H1 (cell line): ENCODE measurements around the gene RETREG1. TPM values are rescaled to one million over a fixed set of nuclear protein-coding genes. Genes with fewer than 3 reads are reported as not detected.

Experiments used
- CTCF ChIA-PET: fragments of 300-600 bp; sonication (Branson Sonifier 250); formaldehyde crosslinking; loops from one replicate; lab custom pipeline; 2021; ENCODE audit not compliant: partially characterized antibody; lab: Charles Lee
- POLR2A ChIA-PET: fragments of 300-600 bp; sonication (Branson Sonifier 250); formaldehyde crosslinking; loops from one replicate; lab custom pipeline; 2021; ENCODE audit warnings: inconsistent platforms; ENCODE audit not compliant: partially characterized antibody; lab: Charles Lee
- DNase-seq, 2 experiments: peaks; one replicate each; pipeline versions ENCODE4 v3.0.0 to v3.0.0-alpha.2; 2010 to 2022; ENCODE audit warnings: low spot score in 2 of 2, low read depth in 1 of 2, mixed read lengths in 1 of 2
- FAIRE-seq: peaks from 2 replicates; lab custom pipeline; 2011; peaks lifted over from hg19 to GRCh38; lab: Jason Lieb, UNC
- H2AFZ ChIP-seq: 2 replicates; pipeline ENCODE4 v1.8.1; 2012; ENCODE audit warnings: low read length, inconsistent platforms
- H2AK5ac ChIP-seq: 2 replicates; pipeline ENCODE4 v1.6.1; 2013; ENCODE audit warnings: low read depth, low read length
- H2BK120ac ChIP-seq: replicated peaks from 2 replicates; pipeline ENCODE3; 2013; ENCODE audit warnings: low read depth, low read length, inconsistent platforms
- H2BK12ac ChIP-seq: 2 replicates; pipeline ENCODE4 v1.6.1; 2013; ENCODE audit warnings: low read depth, low read length
- H2BK15ac ChIP-seq: 2 replicates; pipeline ENCODE4 v1.6.1; 2013; ENCODE audit warnings: low read length
- H2BK20ac ChIP-seq: 2 replicates; pipeline ENCODE4 v1.6.1; 2013; ENCODE audit warnings: low read length
- H2BK5ac ChIP-seq: 2 replicates; pipeline ENCODE4 v1.6.1; 2013; ENCODE audit warnings: low read depth, low read length
- H3K14ac ChIP-seq: 2 replicates; pipeline ENCODE4 v1.6.1; 2013; ENCODE audit warnings: inconsistent platforms; ENCODE audit not compliant: insufficient read length
- H3K18ac ChIP-seq: 2 replicates; pipeline ENCODE4 v1.6.1; 2013; ENCODE audit warnings: low read length; ENCODE audit errors: extremely low read depth
- H3K23ac ChIP-seq: 2 replicates; pipeline ENCODE4 v1.6.1; 2013; ENCODE audit warnings: inconsistent platforms; ENCODE audit not compliant: insufficient read length
- H3K23me2 ChIP-seq: 2 replicates; pipeline ENCODE4 v1.6.1; 2013; ENCODE audit warnings: low read depth, low read length
- H3K27ac ChIP-seq: 2 replicates; pipeline ENCODE4 v1.6.1; 2011; ENCODE audit warnings: low read depth, low read length, inconsistent platforms
- H3K27me3 ChIP-seq, 4 experiments: replicated peaks in 1 of 4; 1 replicate in 1 of 4; 2 replicates in 3 of 4; pipeline versions ENCODE4 v1.6.1 to v1.8.1; 2011 to 2013; ENCODE audit warnings: low read length in 3 of 4, mild to moderate bottlenecking in 3 of 4, inconsistent platforms in 2 of 4, mixed read lengths in 2 of 4, moderate library complexity in 1 of 4; ENCODE audit not compliant: control insufficient read depth in 3 of 4, insufficient read depth in 3 of 4; ENCODE audit errors: extremely low read depth in 1 of 4
- H3K36me3 ChIP-seq, 4 experiments: 2 replicates each; pipeline versions ENCODE4 v1.6.1 to v1.8.1; 2011 to 2013; ENCODE audit warnings: mild to moderate bottlenecking in 4 of 4, low read length in 3 of 4, moderate library complexity in 2 of 4, control low read depth in 1 of 4, inconsistent platforms in 1 of 4; ENCODE audit not compliant: insufficient read depth in 4 of 4, control insufficient read depth in 2 of 4
- H3K4ac ChIP-seq: replicated peaks from 2 replicates; pipeline ENCODE3; 2013; ENCODE audit warnings: low read length, low read depth, mixed read lengths, inconsistent platforms; ENCODE audit not compliant: insufficient read length
- H3K4me1 ChIP-seq, 4 experiments: replicated peaks in 1 of 4; 1 replicate in 1 of 4; 2 replicates in 3 of 4; pipeline versions ENCODE4 v1.6.1 to v1.8.1; 2011 to 2013; ENCODE audit warnings: low read length in 3 of 4, inconsistent platforms in 2 of 4, mixed read lengths in 1 of 4; ENCODE audit not compliant: insufficient read depth in 4 of 4, control insufficient read depth in 3 of 4
- H3K4me2 ChIP-seq, 2 experiments: 2 replicates each; pipeline versions ENCODE4 v1.6.1 to v1.8.1; 2011 to 2013; ENCODE audit warnings: low read depth in 2 of 2, low read length in 2 of 2, control low read depth in 1 of 2, inconsistent platforms in 1 of 2, mild to moderate bottlenecking in 1 of 2; ENCODE audit not compliant: insufficient read depth in 1 of 2
- H3K4me3 ChIP-seq, 4 experiments: fragments of 200-600, 300-600 bp in 1 of 4; sonication (generic), shearing (Covaris generic), sonication (Bioruptor Twin) in 1 of 4; 2 replicates each; pipeline versions ENCODE4 v1.5.1 to v1.8.1; 2011 to 2016; ENCODE audit warnings: low read length in 4 of 4, low read depth in 3 of 4, control low read depth in 2 of 4, inconsistent platforms in 2 of 4, mild to moderate bottlenecking in 2 of 4, mixed read lengths in 1 of 4, moderate library complexity in 1 of 4; ENCODE audit not compliant: insufficient read depth in 2 of 4; ENCODE audit errors: extremely low read depth in 1 of 4
- H3K56ac ChIP-seq: replicated peaks from 2 replicates; pipeline ENCODE3; 2013; ENCODE audit warnings: low read depth, mild to moderate bottlenecking, mixed read lengths, low read length, inconsistent platforms; ENCODE audit not compliant: insufficient read length
- H3K79me1 ChIP-seq: 2 replicates; pipeline ENCODE4 v1.6.1; 2013; ENCODE audit warnings: low read depth, low read length, control low read depth
- H3K79me2 ChIP-seq, 2 experiments: 2 replicates each; pipeline versions ENCODE4 v1.6.1 to v1.8.1; 2012 to 2013; ENCODE audit warnings: low read length in 2 of 2, mild to moderate bottlenecking in 2 of 2, inconsistent platforms in 1 of 2; ENCODE audit not compliant: insufficient read depth in 2 of 2, control insufficient read depth in 1 of 2
- H3K9ac ChIP-seq, 4 experiments: replicated peaks in 1 of 4; 1 replicate in 1 of 4; 2 replicates in 3 of 4; pipeline versions ENCODE4 v1.6.1 to v1.8.1; 2011 to 2013; ENCODE audit warnings: low read depth in 3 of 4, low read length in 3 of 4, control low read depth in 2 of 4, mild to moderate bottlenecking in 2 of 4, moderate library complexity in 2 of 4, inconsistent platforms in 1 of 4; ENCODE audit errors: extremely low read depth in 1 of 4
- H3K9me3 ChIP-seq, 2 experiments: 2 replicates each; pipeline versions ENCODE4 v1.6.1 to v1.8.1; 2012 to 2013; ENCODE audit warnings: mild to moderate bottlenecking in 2 of 2, moderate library complexity in 2 of 2, control low read depth in 1 of 2, inconsistent platforms in 1 of 2, low read depth in 1 of 2, low read length in 1 of 2, mixed read lengths in 1 of 2; ENCODE audit not compliant: insufficient read depth in 2 of 2
- H4K20me1 ChIP-seq, 2 experiments: replicated peaks in 1 of 2; 2 replicates each; pipeline versions ENCODE3 to v1.8.1; 2011 to 2013; ENCODE audit warnings: inconsistent platforms in 2 of 2, low read length in 2 of 2, mild to moderate bottlenecking in 1 of 2; ENCODE audit not compliant: insufficient read depth in 2 of 2, control insufficient read depth in 1 of 2
- H4K5ac ChIP-seq: 2 replicates; pipeline ENCODE4 v1.6.1; 2013; ENCODE audit warnings: low read length, low read depth, mixed read lengths, inconsistent platforms; ENCODE audit not compliant: insufficient read length
- H4K8ac ChIP-seq: 2 replicates; pipeline ENCODE4 v1.8.0; 2013; ENCODE audit warnings: mild to moderate bottlenecking, moderate library complexity, low read length, inconsistent platforms; ENCODE audit not compliant: insufficient read depth; ENCODE audit errors: extremely low read depth
- H4K91ac ChIP-seq: replicated peaks from 2 replicates; pipeline ENCODE3; 2013; ENCODE audit warnings: low read length, mixed read lengths, inconsistent platforms; ENCODE audit not compliant: insufficient read length
- ATF2 ChIP-seq: IDR thresholded peaks from 2 replicates; pipeline ENCODE4 v1.6.1; 2012; ENCODE audit warnings: low read length, inconsistent platforms
- BCL11A ChIP-seq, 2 experiments: IDR thresholded peaks; one replicate each; pipeline ENCODE4 v1.6.1; 2011; ENCODE audit warnings: low read depth in 2 of 2, low read length in 2 of 2, mild to moderate bottlenecking in 2 of 2
- CEBPB ChIP-seq: IDR thresholded peaks from 2 replicates; pipeline ENCODE4 v1.6.1; 2012; ENCODE audit warnings: low read depth, low read length
- EZH2 ChIP-seq: fragments of 200-600 bp; sonication (generic); IDR thresholded peaks from 2 replicates; pipeline ENCODE4 v1.7.1; 2012; ENCODE audit warnings: low read depth, mild to moderate bottlenecking, moderate library complexity, low read length, inconsistent platforms; ENCODE audit not compliant: severe bottlenecking
- HDAC6 ChIP-seq: IDR thresholded peaks from one replicate; pipeline ENCODE4 v1.7.1; 2012; ENCODE audit warnings: low read depth, mild to moderate bottlenecking, inconsistent platforms, low read length, moderate library complexity
- PHF8 ChIP-seq: fragments of 200-600 bp; sonication (generic); conservative IDR thresholded peaks from 2 replicates; pipeline ENCODE4 v1.7.1; 2012; ENCODE audit warnings: low read depth, mild to moderate bottlenecking, inconsistent platforms, low read length, moderate library complexity
- SIN3A ChIP-seq, 2 experiments: IDR thresholded peaks in 1 of 2; conservative IDR thresholded peaks in 1 of 2; 2 replicates each; pipeline ENCODE4 v1.6.1; 2011 to 2012; ENCODE audit warnings: low read length in 2 of 2, improper control_type of control experiment in 1 of 2, low read depth in 1 of 2, mild to moderate bottlenecking in 1 of 2
- WGBS, 2 experiments: shearing (Covaris generic) in 1 of 2; methylation state at CpG; one replicate each; pipeline versions ENCODE4 v1.1.6 to v1.1.7; 2013 to 2015; ENCODE audit warnings: low lambda C conversion rate in 2 of 2, mixed read lengths in 2 of 2, inconsistent platforms in 1 of 2, low coverage in 1 of 2, missing lambda C conversion rate in 1 of 2; ENCODE audit not compliant: insufficient replicate concordance in 2 of 2, insufficient coverage in 1 of 2, insufficient read length in 1 of 2; ENCODE audit errors: extremely low coverage in 1 of 2, missing lambda C conversion rate in 1 of 2; 5-methylcytosine and 5-hydroxymethylcytosine counted together
- polyA plus RNA-seq, 7 experiments: library from polyadenylated mRNA; depleted of rRNA in 3 of 7; stranded (reverse) in 5 of 7; unstranded in 2 of 7; fragments of >200 nt in 5 of 7; fragments of 200-250 nt in 2 of 7; gene quantifications; 1 replicate in 5 of 7; 2 replicates in 1 of 7; 4 replicates in 1 of 7; pipeline versions ENCODE4 v1.2.1 to v1.2.3, GENCODE V29; 2011 to 2013; ENCODE audit warnings: missing spikeins in 2 of 7, mixed read lengths in 2 of 7
- total RNA-seq: library from RNA; stranded (reverse); fragmentation: NEBNext Ultra II Directional; extraction: Animal tissue kit (Norgen Biotek cat#: 25700); gene quantifications from 2 replicates; pipeline ENCODE4 v1.2.1, GENCODE V29; 2021

RETREG1 gene
- total and polyA plus RNA-seq, 2 of the 8 experiments (the other 6 are each of a cell fraction or from before 2014, with no cell fraction given), result 0.62 to 1.9 TPM

DNA sequence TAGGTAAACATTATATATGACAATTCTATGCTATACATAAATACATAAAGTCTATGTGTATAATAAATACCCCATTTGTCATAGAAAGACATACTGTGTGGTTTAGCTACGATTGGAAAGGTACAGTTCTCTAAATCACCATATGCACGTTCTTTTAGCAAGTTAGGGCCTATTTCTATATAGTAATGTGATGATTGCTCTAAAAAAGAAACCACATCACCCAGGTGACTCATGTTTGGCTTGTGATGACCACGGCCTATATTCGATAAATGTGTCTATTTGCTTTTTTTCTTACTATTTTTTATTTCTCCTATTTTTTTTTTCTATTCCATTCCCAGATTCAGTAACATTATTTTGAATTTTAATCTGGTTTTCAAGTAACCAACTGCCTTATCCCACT is 34.7 kb downstream of the RETREG1 start:
- Histone ChIP-seq H3K23me2 (no peaks in the 10 kb centered on the region), H3K4ac (no peak overlapping the region), H2BK120ac (no peak overlapping the region), H3K23ac (no peak overlapping the region)
- TF ChIP-seq CEBPB, result no peak
- TF ChIP-seq SIN3A (conservative IDR thresholded peaks at IDR 0.05 in 1 of 2, IDR thresholded peaks at IDR 0.05 in 1 of 2; ENCODE audit: low read depth in 1 of 2, low read length in 2 of 2), result no peak
- no peak for TF ChIP-seq BCL11A (IDR thresholded peaks at IDR 0.05; ENCODE audit: low read depth in 2 of 2, low read length in 2 of 2)
- no peak for TF ChIP-seq HDAC6
- TF ChIP-seq PHF8, result no peak
- no peak for TF ChIP-seq EZH2
- no peak for TF ChIP-seq ATF2
- TF ChIP-seq, all 59 proteins: peak for 0
- Histone ChIP-seq H3K56ac (no peak overlapping the region), H3K4me2 (no peak overlapping the region), H3K79me1 (no peaks in the 10 kb centered on the region), H3K4me1 (peaks cover 0 to 4% (median under 1%) of the 10 kb centered on the region in 4 experiments; a peak in 5 of 7 replicates), H2BK5ac (no peak overlapping the region), H3K9ac (no peak overlapping the region), H2BK20ac (no peak overlapping the region), H3K9me3 (peaks cover 2 to 3% of the 10 kb centered on the region in 2 experiments; a peak in 1 of 4 replicates), H2AFZ (no peak overlapping the region), H4K5ac (no peak overlapping the region), H4K20me1 (no peaks in the 10 kb centered on the region), H4K91ac (no peak overlapping the region), H3K18ac (no peak overlapping the region), H3K4me3 (no peak overlapping the region), H4K8ac (no peak overlapping the region), H3K36me3 (no peaks in the 10 kb centered on the region), H2AK5ac (no peak overlapping the region), H3K79me2 (no peaks in the 10 kb centered on the region), H2BK15ac (no peak overlapping the region), H3K27ac (no peak overlapping the region), H3K27me3 (no peaks in the 10 kb centered on the region; a peak in 1 of 7 replicates), H2BK12ac (no peak overlapping the region), H3K14ac (no peak overlapping the region)
- FAIRE-seq (no peak), DNase-seq (no peak)
- WGBS, 2 experiments, result 83% methylated on average over 4 of the region's 4 CpGs; no CpG with 5 or more reads in 1 of the 2 experiments
- CTCF ChIA-PET, result interaction anchor here (0.6 to 0.8 kb wide), 2 partner anchors 31 to 34 kb away, joined by 3 read pairs; no protein-coding TSS in a partner anchor
- POLR2A ChIA-PET, result no interaction called here
